ENCODE results near the gene SOX5.

Gene SOX5

DNA sequence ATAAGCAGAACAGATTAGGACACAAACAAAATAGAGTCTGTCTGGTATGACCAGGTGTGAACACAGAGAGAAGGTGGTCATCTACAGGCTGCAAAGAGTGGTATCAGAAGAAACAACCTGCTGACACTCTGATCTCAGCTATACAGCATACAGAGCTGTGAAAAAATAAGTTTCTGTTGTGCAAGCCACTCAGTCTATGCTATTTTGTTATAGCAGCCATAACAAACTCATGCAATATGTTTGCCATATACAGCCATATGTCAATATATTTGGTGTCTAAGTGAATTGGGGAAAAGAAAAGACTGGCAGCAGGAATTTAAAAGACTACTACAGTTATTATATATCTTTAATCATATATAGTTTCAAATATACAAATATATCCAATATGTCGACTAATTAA, 300.9 kb downstream of the SOX5 start:
- H3K27ac ChIP-seq (ENCODE audit: low read depth, low read length), result no peak overlapping the region
- H3K27me3 ChIP-seq (ENCODE audit: control insufficient read depth in 1 of 2, insufficient read depth in 2 of 2, low read length in 2 of 2), result no peaks in the 10 kb centered on the region
- H3K4me3 ChIP-seq (ENCODE audit: low read depth in 1 of 2, low read length in 2 of 2), result no peak overlapping the region
- H3K4me1 ChIP-seq (ENCODE audit: control insufficient read depth in 1 of 2, insufficient read depth in 2 of 2, low read length in 2 of 2), result no peaks in the 10 kb centered on the region
- no peaks in the 10 kb centered on the region for H3K36me3 ChIP-seq (ENCODE audit: control insufficient read depth in 1 of 2, insufficient read depth in 2 of 2, low read length in 2 of 2)
- H3K9me3 ChIP-seq (ENCODE audit: control insufficient read depth in 1 of 2, low read length in 2 of 2), result no peaks in the 10 kb centered on the region
- no peak overlapping the region for H3K9ac ChIP-seq (ENCODE audit: low read depth in 1 of 2, low read length in 2 of 2)

DNA sequence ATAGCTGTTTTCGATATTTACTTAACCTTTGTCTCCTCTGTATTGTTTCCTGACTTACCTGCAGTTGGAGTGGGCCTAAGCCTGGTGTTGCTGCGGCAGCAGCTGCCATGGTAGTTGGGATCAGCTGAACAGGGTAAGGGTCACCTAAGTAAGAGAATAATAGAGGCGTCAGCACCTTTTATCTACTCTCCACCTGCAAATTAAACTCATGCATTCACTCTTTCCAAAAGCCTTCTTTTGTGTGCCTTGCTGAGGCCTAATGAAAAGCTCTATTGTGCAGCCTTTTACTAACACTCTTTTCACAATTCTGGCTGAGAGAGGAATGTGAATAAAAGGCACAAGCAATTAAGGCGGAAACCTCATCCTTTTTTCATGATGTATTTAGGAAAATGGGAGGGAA, 308.7 kb downstream of the SOX5 start:
- Histone ChIP-seq H3K36me3 (ENCODE audit: control insufficient read depth in 1 of 2, insufficient read depth in 2 of 2, low read length in 2 of 2) (no peaks in the 10 kb centered on the region), H3K27ac (ENCODE audit: low read depth, low read length) (no peak overlapping the region), H3K4me3 (ENCODE audit: low read depth in 1 of 2, low read length in 2 of 2) (no peak overlapping the region), H3K9ac (ENCODE audit: low read depth in 1 of 2, low read length in 2 of 2) (no peak overlapping the region), H3K27me3 (ENCODE audit: control insufficient read depth in 1 of 2, insufficient read depth in 2 of 2, low read length in 2 of 2) (no peaks in the 10 kb centered on the region), H3K9me3 (ENCODE audit: control insufficient read depth in 1 of 2, low read length in 2 of 2) (no peaks in the 10 kb centered on the region), H3K4me1 (ENCODE audit: control insufficient read depth in 1 of 2, insufficient read depth in 2 of 2, low read length in 2 of 2) (no peaks in the 10 kb centered on the region)

DNA sequence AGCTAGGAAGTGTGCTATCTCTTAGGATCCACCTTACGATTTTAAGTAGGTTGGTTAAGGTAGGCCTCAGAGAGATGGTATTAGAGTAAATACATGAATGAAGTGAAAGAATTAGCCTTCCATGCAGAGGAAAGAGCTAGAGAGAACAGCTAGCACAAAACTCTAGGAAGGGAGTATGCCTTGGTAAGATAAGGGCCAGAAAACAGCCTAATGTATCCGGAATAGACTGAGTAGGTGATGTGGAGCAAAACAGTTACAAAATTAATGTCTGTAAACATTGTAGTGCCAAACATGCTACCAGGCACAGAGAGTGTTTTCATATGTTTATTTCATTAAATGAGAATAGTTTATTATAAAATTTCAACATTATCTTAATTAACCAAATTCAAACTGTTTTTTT, 315.1 kb downstream of the SOX5 start:
- Histone ChIP-seq H3K4me3 (ENCODE audit: low read depth in 1 of 2, low read length in 2 of 2) (no peak overlapping the region), H3K4me1 (ENCODE audit: control insufficient read depth in 1 of 2, insufficient read depth in 2 of 2, low read length in 2 of 2) (no peaks in the 10 kb centered on the region), H3K9ac (ENCODE audit: low read depth in 1 of 2, low read length in 2 of 2) (no peak overlapping the region), H3K36me3 (ENCODE audit: control insufficient read depth in 1 of 2, insufficient read depth in 2 of 2, low read length in 2 of 2) (no peaks in the 10 kb centered on the region), H3K9me3 (ENCODE audit: control insufficient read depth in 1 of 2, low read length in 2 of 2) (no peaks in the 10 kb centered on the region), H3K27me3 (ENCODE audit: control insufficient read depth in 1 of 2, insufficient read depth in 2 of 2, low read length in 2 of 2) (no peaks in the 10 kb centered on the region), H3K27ac (ENCODE audit: low read depth, low read length) (no peak overlapping the region)

DNA sequence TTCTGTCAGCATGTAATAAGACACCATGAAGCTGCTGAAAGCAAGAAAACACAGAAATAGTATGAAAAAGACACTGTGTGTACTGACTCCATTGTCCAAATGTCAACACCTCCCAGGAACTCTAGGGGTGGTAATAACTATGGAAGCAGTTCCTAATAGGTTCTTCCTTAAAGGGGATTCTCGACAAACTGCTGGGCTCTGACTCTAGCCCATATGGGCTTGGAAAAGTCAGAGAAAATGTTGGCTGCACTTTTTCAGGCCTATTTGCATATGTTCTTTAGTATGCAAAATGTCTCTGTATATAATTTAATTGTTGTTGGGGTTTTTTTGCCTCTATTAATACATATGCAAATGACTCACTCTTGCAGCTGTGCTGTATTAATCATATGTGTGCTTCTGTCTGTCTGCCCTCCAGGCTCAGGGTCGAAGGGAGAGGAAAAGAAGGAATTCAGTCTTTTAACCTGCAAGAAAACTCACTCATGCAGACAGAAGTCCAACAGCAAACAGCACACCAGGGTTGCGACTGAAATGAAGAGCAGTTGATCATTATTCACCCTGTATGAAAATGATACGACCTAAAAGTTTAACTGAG, 317.6 kb downstream of the SOX5 start:
- no peaks in the 10 kb centered on the region for H3K27me3 ChIP-seq (ENCODE audit: control insufficient read depth in 1 of 2, insufficient read depth in 2 of 2, low read length in 2 of 2)
- H3K36me3 ChIP-seq (ENCODE audit: control insufficient read depth in 1 of 2, insufficient read depth in 2 of 2, low read length in 2 of 2), result no peaks in the 10 kb centered on the region
- H3K4me1 ChIP-seq (ENCODE audit: control insufficient read depth in 1 of 2, insufficient read depth in 2 of 2, low read length in 2 of 2), result no peaks in the 10 kb centered on the region
- no peak overlapping the region for H3K4me3 ChIP-seq (ENCODE audit: low read depth in 1 of 2, low read length in 2 of 2)
- no peaks in the 10 kb centered on the region for H3K9me3 ChIP-seq (ENCODE audit: control insufficient read depth in 1 of 2, low read length in 2 of 2)
- no peak overlapping the region for H3K27ac ChIP-seq (ENCODE audit: low read depth, low read length)
- H3K9ac ChIP-seq (ENCODE audit: low read depth in 1 of 2, low read length in 2 of 2), result no peak overlapping the region

DNA sequence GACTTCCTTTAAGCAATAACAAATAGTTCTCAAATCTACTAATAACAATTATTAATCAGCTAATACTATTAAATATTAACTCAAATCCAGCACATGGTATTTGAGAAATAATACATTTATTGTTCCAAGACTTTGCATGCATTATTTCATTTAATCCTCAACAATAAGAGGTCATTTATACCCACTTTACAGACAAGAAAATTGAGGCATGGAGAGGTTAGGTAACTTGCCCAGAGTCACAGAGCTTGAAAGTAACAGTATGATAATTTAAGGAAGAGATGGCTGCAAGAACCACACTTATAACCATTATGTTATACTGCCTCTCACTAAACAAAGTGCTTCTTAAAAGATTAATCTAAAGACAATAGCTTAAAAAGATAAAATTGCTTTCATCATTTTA, 318.9 kb downstream of the SOX5 start:
- Histone ChIP-seq H3K27ac (ENCODE audit: low read depth, low read length) (no peak overlapping the region), H3K36me3 (ENCODE audit: control insufficient read depth in 1 of 2, insufficient read depth in 2 of 2, low read length in 2 of 2) (no peaks in the 10 kb centered on the region), H3K9ac (ENCODE audit: low read depth in 1 of 2, low read length in 2 of 2) (no peak overlapping the region), H3K4me3 (ENCODE audit: low read depth in 1 of 2, low read length in 2 of 2) (no peak overlapping the region), H3K27me3 (ENCODE audit: control insufficient read depth in 1 of 2, insufficient read depth in 2 of 2, low read length in 2 of 2) (no peaks in the 10 kb centered on the region), H3K9me3 (ENCODE audit: control insufficient read depth in 1 of 2, low read length in 2 of 2) (no peaks in the 10 kb centered on the region), H3K4me1 (ENCODE audit: control insufficient read depth in 1 of 2, insufficient read depth in 2 of 2, low read length in 2 of 2) (no peaks in the 10 kb centered on the region)

DNA sequence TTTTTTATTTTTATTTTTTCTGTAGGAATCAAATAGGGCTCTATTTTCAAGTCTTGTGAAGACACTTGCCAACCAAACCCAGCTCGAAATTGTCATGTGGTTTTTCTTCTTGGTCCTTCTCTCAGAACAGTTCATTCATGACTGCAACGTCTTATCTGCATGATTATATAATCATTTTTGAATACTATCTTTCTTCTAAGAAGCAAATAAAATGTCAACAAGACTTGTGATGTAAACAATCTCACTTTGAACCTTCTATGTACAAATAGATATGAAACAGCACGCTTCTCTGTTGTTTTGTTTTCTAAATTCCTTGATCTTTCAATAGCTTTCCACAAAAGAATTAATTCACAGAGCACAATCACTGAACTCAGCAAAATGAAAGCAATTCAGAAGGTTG, 320.7 kb downstream of the SOX5 start:
- H3K9ac ChIP-seq (ENCODE audit: low read depth in 1 of 2, low read length in 2 of 2), result no peak overlapping the region
- H3K27ac ChIP-seq (ENCODE audit: low read depth, low read length), result no peak overlapping the region
- H3K4me3 ChIP-seq (ENCODE audit: low read depth in 1 of 2, low read length in 2 of 2), result no peak overlapping the region
- H3K27me3 ChIP-seq (ENCODE audit: control insufficient read depth in 1 of 2, insufficient read depth in 2 of 2, low read length in 2 of 2), result no peaks in the 10 kb centered on the region
- H3K36me3 ChIP-seq (ENCODE audit: control insufficient read depth in 1 of 2, insufficient read depth in 2 of 2, low read length in 2 of 2), result no peaks in the 10 kb centered on the region
- H3K4me1 ChIP-seq (ENCODE audit: control insufficient read depth in 1 of 2, insufficient read depth in 2 of 2, low read length in 2 of 2), result no peaks in the 10 kb centered on the region
- H3K9me3 ChIP-seq (ENCODE audit: control insufficient read depth in 1 of 2, low read length in 2 of 2), result no peaks in the 10 kb centered on the region

DNA sequence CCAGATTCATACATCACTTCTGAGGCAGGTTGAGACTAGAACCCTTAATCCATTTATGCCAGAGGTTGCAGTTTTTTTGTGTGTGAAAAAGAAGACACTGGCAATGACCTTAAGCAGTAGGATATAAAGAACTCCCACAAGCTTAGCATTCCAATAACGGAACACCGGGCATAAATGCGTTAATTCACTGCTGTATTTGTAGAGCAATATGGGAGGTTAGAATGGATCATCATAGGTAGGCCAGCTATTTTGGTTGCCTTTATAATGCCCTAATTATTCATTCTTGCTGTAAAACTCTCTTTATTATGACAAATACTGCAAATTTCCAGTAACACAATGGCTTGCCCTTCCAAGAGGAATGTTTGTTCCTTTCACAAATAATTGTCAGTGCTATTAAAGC, 322.7 kb downstream of the SOX5 start:
- no peaks in the 10 kb centered on the region for H3K4me1 ChIP-seq (ENCODE audit: control insufficient read depth in 1 of 2, insufficient read depth in 2 of 2, low read length in 2 of 2)
- H3K4me3 ChIP-seq (ENCODE audit: low read depth in 1 of 2, low read length in 2 of 2), result no peak overlapping the region
- no peaks in the 10 kb centered on the region for H3K36me3 ChIP-seq (ENCODE audit: control insufficient read depth in 1 of 2, insufficient read depth in 2 of 2, low read length in 2 of 2)

DNA sequence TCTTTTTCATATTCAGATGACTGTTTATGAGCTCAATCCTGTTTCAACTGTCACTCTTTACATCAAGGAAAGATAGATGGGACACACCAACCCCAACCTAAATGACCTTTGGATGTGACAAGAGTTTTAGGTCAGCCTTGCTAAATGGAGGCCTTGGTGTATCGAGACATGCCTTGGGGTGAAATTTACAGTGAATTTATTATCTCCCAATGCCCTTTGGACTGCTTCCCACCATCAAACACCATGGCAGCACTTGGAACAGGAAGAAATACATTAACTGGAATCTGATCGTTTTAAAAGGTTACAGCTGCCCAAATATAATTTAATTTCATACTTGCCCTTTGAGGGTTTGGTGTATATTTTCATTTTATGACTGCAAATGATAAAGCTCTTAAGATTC, 327.6 kb downstream of the SOX5 start:
- no peaks in the 10 kb centered on the region for H3K27me3 ChIP-seq (ENCODE audit: control insufficient read depth in 1 of 2, insufficient read depth in 2 of 2, low read length in 2 of 2)
- H3K27ac ChIP-seq (ENCODE audit: low read depth, low read length), result no peak overlapping the region
- no peak overlapping the region for H3K9ac ChIP-seq (ENCODE audit: low read depth in 1 of 2, low read length in 2 of 2)
- H3K4me1 ChIP-seq (ENCODE audit: control insufficient read depth in 1 of 2, insufficient read depth in 2 of 2, low read length in 2 of 2), result no peaks in the 10 kb centered on the region
- no peak overlapping the region for H3K4me3 ChIP-seq (ENCODE audit: low read depth in 1 of 2, low read length in 2 of 2)
- H3K9me3 ChIP-seq (ENCODE audit: control insufficient read depth in 1 of 2, low read length in 2 of 2), result no peaks in the 10 kb centered on the region
- no peaks in the 10 kb centered on the region for H3K36me3 ChIP-seq (ENCODE audit: control insufficient read depth in 1 of 2, insufficient read depth in 2 of 2, low read length in 2 of 2)

More for the DNA sequence above, 322.7 kb downstream of the SOX5 start:
- Histone ChIP-seq H3K27ac (ENCODE audit: low read depth, low read length) (no peak overlapping the region), H3K27me3 (ENCODE audit: control insufficient read depth in 1 of 2, insufficient read depth in 2 of 2, low read length in 2 of 2) (no peaks in the 10 kb centered on the region), H3K9me3 (ENCODE audit: control insufficient read depth in 1 of 2, low read length in 2 of 2) (no peaks in the 10 kb centered on the region), H3K9ac (ENCODE audit: low read depth in 1 of 2, low read length in 2 of 2) (no peak overlapping the region)

DNA sequence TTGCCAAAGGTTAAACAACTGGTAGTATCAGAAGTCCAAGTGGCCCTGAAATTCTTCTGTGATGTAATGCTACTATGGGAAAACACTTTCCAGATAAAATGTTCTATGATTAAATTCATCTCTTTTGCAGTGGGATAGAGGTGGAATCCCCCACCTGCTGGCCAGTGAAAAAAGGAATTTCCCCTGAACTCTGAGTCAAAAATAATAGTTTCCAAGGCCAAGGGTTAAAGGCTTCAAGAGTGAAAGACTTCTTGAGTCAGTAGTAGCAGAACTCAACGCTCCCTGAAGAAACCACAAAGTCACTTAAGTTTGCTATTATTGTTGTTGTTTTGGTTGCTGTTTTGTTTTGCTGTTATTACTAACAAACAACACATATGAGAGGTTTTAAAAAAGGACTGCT, 330.8 kb downstream of the SOX5 start:
- Histone ChIP-seq H3K27me3 (ENCODE audit: control insufficient read depth in 1 of 2, insufficient read depth in 2 of 2, low read length in 2 of 2) (no peaks in the 10 kb centered on the region), H3K27ac (ENCODE audit: low read depth, low read length) (no peak overlapping the region), H3K9ac (ENCODE audit: low read depth in 1 of 2, low read length in 2 of 2) (no peak overlapping the region), H3K36me3 (ENCODE audit: control insufficient read depth in 1 of 2, insufficient read depth in 2 of 2, low read length in 2 of 2) (no peaks in the 10 kb centered on the region), H3K4me1 (ENCODE audit: control insufficient read depth in 1 of 2, insufficient read depth in 2 of 2, low read length in 2 of 2) (no peaks in the 10 kb centered on the region), H3K9me3 (ENCODE audit: control insufficient read depth in 1 of 2, low read length in 2 of 2) (peaks cover 0 to 4% of the 10 kb centered on the region in 2 donors), H3K4me3 (ENCODE audit: low read depth in 1 of 2, low read length in 2 of 2) (no peak overlapping the region)

DNA sequence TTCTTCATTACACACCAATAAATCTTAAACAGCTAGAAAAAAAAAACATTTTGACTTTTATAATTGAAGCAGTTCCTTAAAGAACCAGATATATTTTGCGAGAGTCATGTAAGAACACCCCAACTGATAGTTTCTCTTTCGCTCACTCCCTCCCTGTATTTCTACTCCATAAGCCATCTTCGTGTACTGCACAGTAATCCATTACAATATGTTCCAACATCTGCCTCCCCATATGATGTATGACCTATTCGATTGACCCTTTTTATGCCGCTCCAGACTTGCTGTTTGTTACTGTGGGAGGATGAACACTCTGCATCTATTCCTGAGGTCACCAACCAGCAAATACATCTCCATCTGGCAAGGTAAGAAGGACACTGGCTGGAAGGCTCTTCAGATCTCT, 331.7 kb downstream of the SOX5 start:
- H3K36me3 ChIP-seq (ENCODE audit: control insufficient read depth in 1 of 2, insufficient read depth in 2 of 2, low read length in 2 of 2), result no peaks in the 10 kb centered on the region
- H3K9ac ChIP-seq (ENCODE audit: low read depth in 1 of 2, low read length in 2 of 2), result no peak overlapping the region
- peaks cover 0 to 4% of the 10 kb centered on the region in 2 donors for H3K9me3 ChIP-seq (ENCODE audit: control insufficient read depth in 1 of 2, low read length in 2 of 2)
- H3K27ac ChIP-seq (ENCODE audit: low read depth, low read length), result no peak overlapping the region
- H3K4me3 ChIP-seq (ENCODE audit: low read depth in 1 of 2, low read length in 2 of 2), result no peak overlapping the region
- no peaks in the 10 kb centered on the region for H3K27me3 ChIP-seq (ENCODE audit: control insufficient read depth in 1 of 2, insufficient read depth in 2 of 2, low read length in 2 of 2)
- no peaks in the 10 kb centered on the region for H3K4me1 ChIP-seq (ENCODE audit: control insufficient read depth in 1 of 2, insufficient read depth in 2 of 2, low read length in 2 of 2)

DNA sequence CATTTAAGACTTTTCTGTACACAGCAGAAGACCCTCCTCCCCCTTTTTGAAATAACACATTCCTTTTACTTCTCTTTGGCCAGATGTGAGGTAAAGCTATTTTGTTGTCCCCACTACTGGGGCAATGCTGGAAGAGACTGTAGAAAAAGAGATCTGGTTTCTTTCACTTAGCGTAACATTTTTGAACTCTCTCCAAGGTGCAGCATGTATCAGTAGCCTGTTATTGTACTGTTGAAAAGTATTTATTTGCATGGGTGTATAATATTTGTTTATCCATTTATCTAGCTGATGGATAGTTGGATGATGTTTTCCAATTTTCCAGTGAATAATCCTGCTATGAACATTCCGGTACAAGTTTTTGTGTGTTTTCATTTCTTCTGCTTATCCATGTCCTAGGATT, 335.2 kb downstream of the SOX5 start:
- H3K9me3 ChIP-seq (ENCODE audit: control insufficient read depth in 1 of 2, low read length in 2 of 2), result peaks cover 0 to 4% of the 10 kb centered on the region in 2 donors
- no peak overlapping the region for H3K27ac ChIP-seq (ENCODE audit: low read depth, low read length)
- no peak overlapping the region for H3K9ac ChIP-seq (ENCODE audit: low read depth in 1 of 2, low read length in 2 of 2)

More for the DNA sequence above, 335.2 kb downstream of the SOX5 start:
- no peak overlapping the region for H3K4me3 ChIP-seq (ENCODE audit: low read depth in 1 of 2, low read length in 2 of 2)
- no peaks in the 10 kb centered on the region for H3K4me1 ChIP-seq (ENCODE audit: control insufficient read depth in 1 of 2, insufficient read depth in 2 of 2, low read length in 2 of 2)
- H3K36me3 ChIP-seq (ENCODE audit: control insufficient read depth in 1 of 2, insufficient read depth in 2 of 2, low read length in 2 of 2), result no peaks in the 10 kb centered on the region
- no peaks in the 10 kb centered on the region for H3K27me3 ChIP-seq (ENCODE audit: control insufficient read depth in 1 of 2, insufficient read depth in 2 of 2, low read length in 2 of 2)
